Activated T-cell treated with anti-CD3 and anti-CD28 coated beads, Interleukin-2, amount 50 U/mL, for 72 hours (primary cell): ENCODE measurements around the gene NTRK2. TPM values are rescaled to one million over a fixed set of nuclear protein-coding genes. Genes with fewer than 3 reads are reported as not detected.

Experiments used
- ATAC-seq, 2 donors: fragments of 150-1000 bp; cut with Tn5 transposase; replicated peaks in 1 of 2; 2 replicates each; pipeline ENCODE4 v1.10.0; 2021; ENCODE audit warnings: moderate library complexity in 2 of 2, mild to moderate bottlenecking in 1 of 2
- DNase-seq, 2 donors: peaks; one replicate each; pipeline ENCODE4 v3.0.0; 2021 to 2022; ENCODE audit warnings: mixed read lengths in 1 of 2
- H3K27ac Mint-ChIP-seq: one replicate; pipeline ENCODE4 v1.8.0; 2022; ENCODE audit warnings: mild to moderate bottlenecking, moderate library complexity, mixed read lengths
- H3K27me3 Mint-ChIP-seq: one replicate; pipeline ENCODE4 v1.8.0; 2022; ENCODE audit warnings: low read depth, mixed read lengths
- H3K36me3 Mint-ChIP-seq, 2 donors: one replicate each; pipeline ENCODE4 v1.8.0; 2022; ENCODE audit warnings: mixed read lengths in 2 of 2, mild to moderate bottlenecking in 1 of 2; ENCODE audit not compliant: insufficient read depth in 2 of 2
- H3K4me1 Mint-ChIP-seq: one replicate; pipeline ENCODE4 v1.8.0; 2022; ENCODE audit warnings: low read depth, mixed read lengths
- H3K4me3 Mint-ChIP-seq, 2 donors: one replicate each; pipeline ENCODE4 v1.8.0; 2022; ENCODE audit warnings: mild to moderate bottlenecking in 2 of 2, mixed read lengths in 2 of 2, moderate library complexity in 2 of 2
- H3K9me3 Mint-ChIP-seq, 2 donors: one replicate each; pipeline ENCODE4 v1.8.0; 2022; ENCODE audit warnings: mixed read lengths in 2 of 2
- total RNA-seq, 2 donors: library from RNA; stranded (reverse); gene quantifications; one replicate each; pipeline ENCODE4 v1.2.3, GENCODE V29; 2022

NTRK2 gene
- total RNA-seq, 2 donors from 2014 or later: 0.41 to 3.3 TPM

DNA sequence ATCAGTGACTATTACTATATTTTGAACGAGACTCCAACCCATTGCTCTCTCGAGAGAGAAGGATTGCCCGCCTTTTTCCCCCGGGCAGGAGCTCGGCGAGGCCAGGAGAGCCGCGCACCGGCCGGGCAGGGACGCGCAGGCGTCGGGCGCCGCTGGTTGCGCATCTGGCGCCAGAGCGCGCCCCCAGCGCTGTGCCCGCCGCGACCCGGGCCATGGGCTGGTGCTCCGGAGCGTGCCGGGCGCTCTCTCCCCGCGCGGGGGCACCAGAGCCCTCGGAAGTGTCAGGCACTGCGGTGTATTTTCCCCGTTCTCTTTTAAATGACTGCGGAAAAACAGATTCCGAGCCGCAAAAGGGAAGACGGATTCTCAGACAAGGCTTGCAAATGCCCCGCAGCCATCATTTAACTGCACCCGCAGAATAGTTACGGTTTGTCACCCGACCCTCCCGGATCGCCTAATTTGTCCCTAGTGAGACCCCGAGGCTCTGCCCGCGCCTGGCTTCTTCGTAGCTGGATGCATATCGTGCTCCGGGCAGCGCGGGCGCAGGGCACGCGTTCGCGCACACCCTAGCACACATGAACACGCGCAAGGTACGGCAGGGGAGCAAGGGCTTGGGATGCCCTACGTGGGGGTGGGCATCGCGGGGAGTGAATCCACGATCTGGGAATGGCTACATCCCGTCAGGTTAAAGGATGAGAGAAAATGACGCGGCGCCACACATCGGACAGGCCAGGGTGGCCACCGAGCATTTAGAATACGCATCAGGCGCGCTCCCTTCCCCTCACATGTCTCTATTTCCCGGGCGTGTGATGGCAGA is 1.1 kb upstream of the NTRK2 start:
- ATAC-seq: peak; percentile 86 to 88
- H3K4me1 Mint-ChIP-seq: peaks cover 12% of the 10 kb centered on the region

GRCh38 chr9:84669013-84669287 is 579 bp upstream of the NTRK2 start:
- no peak overlapping the region for H3K27ac Mint-ChIP-seq
- peaks cover 12% of the 10 kb centered on the region for H3K4me1 Mint-ChIP-seq
- H3K4me3 Mint-ChIP-seq: peak overlapping the region; percentile 76 to 80
- no peaks in the 10 kb centered on the region for H3K36me3 Mint-ChIP-seq
- peaks cover 63% of the 10 kb centered on the region for H3K27me3 Mint-ChIP-seq
- ATAC-seq (no peak), DNase-seq (no peak)
- H3K9me3 Mint-ChIP-seq: no peaks in the 10 kb centered on the region

More for the DNA sequence above, 1.1 kb upstream of the NTRK2 start:
- Mint-ChIP-seq H3K4me3 (peak overlapping the region; percentile 76 to 80), H3K27me3 (peaks cover 63% of the 10 kb centered on the region), H3K27ac (no peak overlapping the region), H3K36me3 (no peaks in the 10 kb centered on the region), H3K9me3 (no peaks in the 10 kb centered on the region)
- DNase-seq: peak; percentile 54 to 69

DNA sequence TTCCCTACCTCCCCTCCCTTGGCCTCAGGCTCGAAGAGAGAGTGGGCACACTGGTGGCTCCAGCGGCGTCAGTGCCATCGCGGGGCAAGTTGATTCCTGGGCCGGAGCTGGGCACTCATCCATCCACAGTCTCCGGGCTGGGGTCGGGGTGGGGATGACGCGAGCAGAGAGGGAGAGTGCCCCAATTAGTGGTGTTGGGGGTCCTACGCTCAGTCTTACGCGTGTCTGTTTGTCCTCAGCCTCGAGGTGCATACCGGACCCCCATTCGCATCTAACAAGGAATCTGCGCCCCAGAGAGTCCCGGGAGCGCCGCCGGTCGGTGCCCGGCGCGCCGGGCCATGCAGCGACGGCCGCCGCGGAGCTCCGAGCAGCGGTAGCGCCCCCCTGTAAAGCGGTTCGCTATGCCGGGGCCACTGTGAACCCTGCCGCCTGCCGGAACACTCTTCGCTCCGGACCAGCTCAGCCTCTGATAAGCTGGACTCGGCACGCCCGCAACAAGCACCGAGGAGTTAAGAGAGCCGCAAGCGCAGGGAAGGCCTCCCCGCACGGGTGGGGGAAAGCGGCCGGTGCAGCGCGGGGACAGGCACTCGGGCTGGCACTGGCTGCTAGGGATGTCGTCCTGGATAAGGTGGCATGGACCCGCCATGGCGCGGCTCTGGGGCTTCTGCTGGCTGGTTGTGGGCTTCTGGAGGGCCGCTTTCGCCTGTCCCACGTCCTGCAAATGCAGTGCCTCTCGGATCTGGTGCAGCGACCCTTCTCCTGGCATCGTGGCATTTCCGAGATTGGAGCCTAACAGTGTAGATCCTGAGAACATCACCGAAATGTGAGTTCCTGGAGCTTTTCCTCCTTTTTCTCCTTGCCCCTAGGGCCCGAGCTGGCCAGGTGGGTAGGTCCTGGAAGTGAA is 861 bp downstream of the NTRK2 start:
- Mint-ChIP-seq H3K36me3 (no peaks in the 10 kb centered on the region), H3K4me3 (peak overlapping the region; percentile 22 to 58), H3K27ac (no peak overlapping the region), H3K9me3 (no peaks in the 10 kb centered on the region), H3K4me1 (peaks cover 12% of the 10 kb centered on the region), H3K27me3 (peaks cover 61% of the 10 kb centered on the region)
- DNase-seq (peak in 1 of 2 donors; percentile 1), ATAC-seq (no peak)

GRCh38 chr9:84671586-84672521 is 2.3 kb downstream of the NTRK2 start:
- Mint-ChIP-seq H3K27me3 (peaks cover 55% of the 10 kb centered on the region), H3K36me3 (no peaks in the 10 kb centered on the region), H3K4me1 (peaks cover 12% of the 10 kb centered on the region), H3K4me3 (peak overlapping the region in 1 of 2 donors; percentile 58), H3K9me3 (no peaks in the 10 kb centered on the region), H3K27ac (no peak overlapping the region)
- DNase-seq: no peak
- ATAC-seq: no peak

GRCh38 chr9:84673806-84674205 is 4.3 kb downstream of the NTRK2 start:
- ATAC-seq (no peak), DNase-seq (no peak)
- Mint-ChIP-seq H3K27ac (no peak overlapping the region), H3K27me3 (peaks cover 45% of the 10 kb centered on the region), H3K9me3 (no peaks in the 10 kb centered on the region), H3K4me3 (no peak overlapping the region), H3K4me1 (peaks cover 2% of the 10 kb centered on the region), H3K36me3 (no peaks in the 10 kb centered on the region)

DNA sequence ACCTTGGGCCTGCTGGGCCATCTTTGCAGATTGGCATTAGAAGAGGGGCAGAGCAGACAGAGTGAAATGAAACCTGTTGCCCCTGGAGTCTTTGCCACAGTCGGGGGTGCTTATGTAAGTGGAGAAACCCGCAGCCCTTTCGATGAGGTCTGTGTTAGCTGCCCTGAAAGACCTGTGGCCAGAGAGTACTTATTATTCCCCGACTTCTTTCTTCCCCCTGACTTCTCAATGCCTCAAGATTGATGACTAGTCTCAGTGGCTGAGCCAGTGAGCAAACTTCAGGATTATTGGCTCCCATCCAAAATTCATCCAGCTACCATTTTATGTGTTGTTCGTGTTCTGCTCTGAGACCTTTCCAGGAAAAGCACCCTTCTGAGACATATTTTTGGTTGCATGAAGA is 7.6 kb downstream of the NTRK2 start:
- H3K36me3 Mint-ChIP-seq: no peaks in the 10 kb centered on the region
- H3K4me1 Mint-ChIP-seq: no peaks in the 10 kb centered on the region
- no peak for ATAC-seq
- H3K27me3 Mint-ChIP-seq: peaks cover 22% of the 10 kb centered on the region
- no peaks in the 10 kb centered on the region for H3K9me3 Mint-ChIP-seq
- no peak for DNase-seq
- no peak overlapping the region for H3K4me3 Mint-ChIP-seq
- no peak overlapping the region for H3K27ac Mint-ChIP-seq

- no peaks in the 10 kb centered on the region for H3K9me3 Mint-ChIP-seq
- no peak for ATAC-seq
- H3K4me1 Mint-ChIP-seq: no peaks in the 10 kb centered on the region
- no peak overlapping the region for H3K27ac Mint-ChIP-seq
- no peak for DNase-seq
- no peaks in the 10 kb centered on the region for H3K36me3 Mint-ChIP-seq
- peaks cover 12% of the 10 kb centered on the region for H3K27me3 Mint-ChIP-seq
- no peak overlapping the region for H3K4me3 Mint-ChIP-seq
Measured at GRCh38 chr9:84679571-84679970, 10.0 kb downstream of the NTRK2 start.

DNA sequence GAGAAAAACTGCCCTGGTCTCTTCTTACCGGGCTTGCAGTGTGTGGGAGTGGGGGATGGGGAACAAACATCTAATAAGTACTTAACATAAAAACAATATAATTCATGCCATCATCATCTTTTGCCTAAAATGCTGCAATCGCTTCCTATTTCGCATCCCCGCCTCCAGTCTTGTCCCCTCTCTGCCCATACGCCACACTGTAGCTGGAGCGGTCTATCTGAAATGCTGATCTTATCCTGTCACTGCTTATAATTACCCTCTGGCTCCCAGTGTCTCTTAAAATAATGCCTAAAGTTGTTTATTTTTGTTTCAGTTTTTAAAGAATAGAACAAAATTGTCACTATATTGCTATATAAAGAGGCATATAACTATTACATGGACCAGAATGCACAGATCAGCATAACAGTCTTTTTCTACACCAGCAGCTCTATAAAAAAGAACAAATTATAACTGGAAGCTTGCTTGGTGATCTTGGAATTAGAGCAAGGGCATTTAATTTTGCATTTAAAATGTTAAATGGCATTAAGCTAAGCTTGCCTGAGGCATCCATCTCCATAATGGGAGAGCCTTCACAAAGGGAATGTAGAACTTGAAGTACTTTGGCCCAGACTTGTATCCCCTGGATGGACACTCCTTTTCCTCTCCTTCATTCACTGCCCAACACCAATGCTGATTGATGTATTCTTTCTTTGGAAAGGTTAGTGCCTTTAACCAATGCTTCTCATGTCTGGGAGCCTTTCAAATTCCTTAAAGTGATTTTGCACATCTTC is 12.2 kb downstream of the NTRK2 start:
- Mint-ChIP-seq H3K27me3 (peaks cover 11% of the 10 kb centered on the region), H3K4me1 (no peaks in the 10 kb centered on the region), H3K27ac (no peak overlapping the region), H3K9me3 (peaks cover 0 to 2% of the 10 kb centered on the region in 2 donors), H3K36me3 (peaks cover 0 to 2% of the 10 kb centered on the region in 2 donors), H3K4me3 (no peak overlapping the region)
- DNase-seq: no peak
- no peak for ATAC-seq

DNA sequence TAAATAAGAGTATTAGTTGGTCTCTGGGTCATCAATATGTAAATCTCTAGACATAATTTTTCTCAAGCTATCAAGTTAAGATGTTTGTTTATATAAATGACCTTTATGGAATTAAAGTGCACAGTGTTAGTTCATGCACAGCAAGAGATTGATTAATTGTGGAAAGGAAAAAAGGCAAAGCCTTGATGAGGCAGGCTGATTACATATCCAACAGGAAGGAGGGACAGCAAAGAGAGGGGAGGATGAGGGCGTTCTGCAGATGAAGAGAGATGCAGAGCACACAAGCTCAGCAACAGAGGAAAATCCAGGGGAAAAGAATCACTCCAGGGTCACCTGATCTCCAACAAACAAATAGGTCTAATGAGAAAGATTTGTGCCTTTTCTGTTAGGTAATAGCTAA is 16.5 kb downstream of the NTRK2 start:
- H3K4me1 Mint-ChIP-seq: no peaks in the 10 kb centered on the region
- DNase-seq: no peak
- H3K4me3 Mint-ChIP-seq: no peak overlapping the region
- peaks cover 0 to 2% of the 10 kb centered on the region in 2 donors for H3K36me3 Mint-ChIP-seq
- H3K27ac Mint-ChIP-seq: no peak overlapping the region
- no peak for ATAC-seq
- peaks cover 0 to 2% of the 10 kb centered on the region in 2 donors for H3K9me3 Mint-ChIP-seq
- H3K27me3 Mint-ChIP-seq: peaks cover 5% of the 10 kb centered on the region

- Mint-ChIP-seq H3K4me1 (no peaks in the 10 kb centered on the region), H3K4me3 (no peak overlapping the region), H3K27me3 (peaks cover 5% of the 10 kb centered on the region), H3K27ac (no peak overlapping the region), H3K36me3 (peaks cover 0 to 2% of the 10 kb centered on the region in 2 donors), H3K9me3 (peaks cover 0 to 2% of the 10 kb centered on the region in 2 donors)
- ATAC-seq: no peak
- DNase-seq: no peak
Measured at GRCh38 chr9:84688956-84689355, 19.4 kb downstream of the NTRK2 start.

- Mint-ChIP-seq H3K4me1 (no peaks in the 10 kb centered on the region), H3K9me3 (no peaks in the 10 kb centered on the region), H3K4me3 (no peak overlapping the region), H3K36me3 (no peaks in the 10 kb centered on the region), H3K27ac (no peak overlapping the region), H3K27me3 (no peaks in the 10 kb centered on the region)
- ATAC-seq (no peak), DNase-seq (no peak)
Measured at GRCh38 chr9:84691634-84692033, 22.1 kb downstream of the NTRK2 start.

DNA sequence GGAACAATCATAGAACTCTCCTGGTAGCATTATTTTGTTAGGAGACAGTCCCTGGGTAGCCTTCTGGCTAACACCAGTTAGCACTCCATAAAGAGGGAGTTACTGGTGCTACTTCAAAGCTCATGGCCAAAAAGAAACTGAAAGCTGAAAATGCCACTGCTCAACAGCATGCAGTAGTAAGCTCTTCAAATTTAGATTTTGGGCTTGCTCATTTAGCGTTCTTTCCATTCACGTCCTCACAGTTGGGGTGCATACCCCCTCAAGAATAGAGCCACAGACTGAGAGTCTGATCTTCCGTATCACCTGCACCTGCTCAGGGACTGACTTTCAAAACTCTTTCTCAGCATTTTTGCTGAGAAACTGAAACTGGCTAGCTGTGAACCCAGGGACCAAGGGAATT is 24.7 kb downstream of the NTRK2 start:
- no peak for ATAC-seq
- no peaks in the 10 kb centered on the region for H3K9me3 Mint-ChIP-seq
- no peak for DNase-seq
- peak overlapping the region in 1 of 2 donors; percentile 39 for H3K4me3 Mint-ChIP-seq
- no peaks in the 10 kb centered on the region for H3K4me1 Mint-ChIP-seq
- H3K27me3 Mint-ChIP-seq: no peaks in the 10 kb centered on the region
- no peak overlapping the region for H3K27ac Mint-ChIP-seq
- H3K36me3 Mint-ChIP-seq: no peaks in the 10 kb centered on the region
